GM21825 (cell line): ENCODE results near the gene ZNRF3.
"Not testable (repeated sequence)": the region's sequence is repeated elsewhere in the genome, so short reads cannot be mapped to it uniquely, and the experiment has no call there.

ENCODE experiments used
- ATAC-seq: cut with Tn5 transposase; IDR thresholded peaks from one replicate; pipeline ENCODE4 v1.9.1; 2021; ENCODE audit warnings: mild to moderate bottlenecking, moderate library complexity; ENCODE audit not compliant: unreplicated experiment

Gene ZNRF3

GRCh38 chr22:28927630-28928029, 44.3 kb downstream of the ZNRF3 start:
- no peak for ATAC-seq

GRCh38 chr22:28929197-28929596, 45.8 kb downstream of the ZNRF3 start:
- no peak for ATAC-seq

- no peak for ATAC-seq
Observed at GRCh38 chr22:28930357-28931007, 47.1 kb downstream of the ZNRF3 start.

- no peak for ATAC-seq
Observed at GRCh38 chr22:28931844-28932567, 48.6 kb downstream of the ZNRF3 start.

GRCh38 chr22:28933321-28933720, 49.9 kb downstream of the ZNRF3 start:
- ATAC-seq, result no peak

GRCh38 chr22:28934026-28934425, 50.7 kb downstream of the ZNRF3 start:
- no peak for ATAC-seq

GRCh38 chr22:28935140-28935539, 51.8 kb downstream of the ZNRF3 start:
- ATAC-seq, result no peak

GRCh38 chr22:28935713-28936112, 52.3 kb downstream of the ZNRF3 start:
- ATAC-seq, result no peak

GRCh38 chr22:28936200-28936599, 52.8 kb downstream of the ZNRF3 start:
- ATAC-seq, result no peak

GRCh38 chr22:28937206-28938025, 54.0 kb downstream of the ZNRF3 start:
- ATAC-seq, result no peak

GRCh38 chr22:28938286-28938833, 55.0 kb downstream of the ZNRF3 start:
- no peak for ATAC-seq

- ATAC-seq, result no peak
Observed at GRCh38 chr22:28939394-28939793, 56.0 kb downstream of the ZNRF3 start.

- no peak for ATAC-seq
Observed at GRCh38 chr22:28939932-28940331, 56.6 kb downstream of the ZNRF3 start.

- no peak for ATAC-seq
Observed at GRCh38 chr22:28940441-28940840, 57.1 kb downstream of the ZNRF3 start.

- ATAC-seq, result no peak
Observed at GRCh38 chr22:28942333-28942732, 59.0 kb downstream of the ZNRF3 start.

GRCh38 chr22:28942801-28943500, 59.6 kb downstream of the ZNRF3 start:
- no peak for ATAC-seq

- ATAC-seq, result no peak
Observed at GRCh38 chr22:28943501-28943879, 60.1 kb downstream of the ZNRF3 start.

- ATAC-seq, result no peak
Observed at GRCh38 chr22:28947125-28947524, 63.8 kb downstream of the ZNRF3 start.

GRCh38 chr22:28948424-28948823, 65.1 kb downstream of the ZNRF3 start:
- no peak for ATAC-seq

GRCh38 chr22:28948860-28949551, 65.6 kb downstream of the ZNRF3 start:
- ATAC-seq, result not testable (repeated sequence)
